SK-N-SH (cell line): ENCODE data around the gene MAD1L1.

Experiments
- EP300 ChIP-seq, 2 experiments: IDR thresholded peaks; 2 replicates each; pipeline versions ENCODE4 v1.4.0 to v1.6.1; 2012; ENCODE audit warnings: borderline replicate concordance in 1 of 2, low read depth in 1 of 2, low read length in 1 of 2
- FOSL2 ChIP-seq: IDR thresholded peaks from 2 replicates; pipeline ENCODE4 v1.4.0; 2012; ENCODE audit warnings: low read depth, mild to moderate bottlenecking, moderate library complexity, borderline replicate concordance
- GABPA ChIP-seq: IDR thresholded peaks from 2 replicates; pipeline ENCODE4 v1.4.0; 2012; ENCODE audit warnings: low read depth, mild to moderate bottlenecking
- GATA2 ChIP-seq: sonication (generic); formaldehyde crosslinking; IDR thresholded peaks from 2 replicates; pipeline ENCODE4 v1.5.0; 2020; ENCODE audit warnings: mild to moderate bottlenecking, missing genetic modification reagents
- JUND ChIP-seq: IDR thresholded peaks from 2 replicates; pipeline ENCODE4 v1.4.0; 2012
- POLR2AphosphoS5 ChIP-seq: IDR thresholded peaks from 2 replicates; pipeline ENCODE4 v1.6.1; 2012; ENCODE audit warnings: low read depth, low read length
- REST ChIP-seq: IDR thresholded peaks from 2 replicates; pipeline ENCODE4 v1.6.1; 2012; ENCODE audit warnings: mild to moderate bottlenecking, low read depth, low read length, moderate library complexity
- YY1 ChIP-seq: IDR thresholded peaks from 2 replicates; pipeline ENCODE4 v1.4.0; 2012; ENCODE audit warnings: low read depth, mild to moderate bottlenecking
- TF ChIP-seq, protein P1 (sequence below): fragments of 200-600 bp; sonication (generic); IDR thresholded peaks from 2 replicates; pipeline ENCODE4 v1.6.1; 2017; ENCODE audit warnings: antibody characterized with exemption, mild to moderate bottlenecking, moderate library complexity
- TF ChIP-seq, protein P2 (sequence below): IDR thresholded peaks from 2 replicates; pipeline ENCODE4; 2012

- TF ChIP-seq YY1 (no peak), REST (no peak), FOSL2 (no peak), POLR2AphosphoS5 (no peak), EP300 (IDR thresholded peaks at IDR 0.05; ENCODE audit: borderline replicate concordance in 1 of 2, low read depth in 1 of 2, low read length in 1 of 2) (no peak), GATA2 (no peak), JUND (no peak), GABPA (no peak)
- TF ChIP-seq, protein P1, sequence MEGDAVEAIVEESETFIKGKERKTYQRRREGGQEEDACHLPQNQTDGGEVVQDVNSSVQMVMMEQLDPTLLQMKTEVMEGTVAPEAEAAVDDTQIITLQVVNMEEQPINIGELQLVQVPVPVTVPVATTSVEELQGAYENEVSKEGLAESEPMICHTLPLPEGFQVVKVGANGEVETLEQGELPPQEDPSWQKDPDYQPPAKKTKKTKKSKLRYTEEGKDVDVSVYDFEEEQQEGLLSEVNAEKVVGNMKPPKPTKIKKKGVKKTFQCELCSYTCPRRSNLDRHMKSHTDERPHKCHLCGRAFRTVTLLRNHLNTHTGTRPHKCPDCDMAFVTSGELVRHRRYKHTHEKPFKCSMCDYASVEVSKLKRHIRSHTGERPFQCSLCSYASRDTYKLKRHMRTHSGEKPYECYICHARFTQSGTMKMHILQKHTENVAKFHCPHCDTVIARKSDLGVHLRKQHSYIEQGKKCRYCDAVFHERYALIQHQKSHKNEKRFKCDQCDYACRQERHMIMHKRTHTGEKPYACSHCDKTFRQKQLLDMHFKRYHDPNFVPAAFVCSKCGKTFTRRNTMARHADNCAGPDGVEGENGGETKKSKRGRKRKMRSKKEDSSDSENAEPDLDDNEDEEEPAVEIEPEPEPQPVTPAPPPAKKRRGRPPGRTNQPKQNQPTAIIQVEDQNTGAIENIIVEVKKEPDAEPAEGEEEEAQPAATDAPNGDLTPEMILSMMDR: no peak
- TF ChIP-seq, protein P2, sequence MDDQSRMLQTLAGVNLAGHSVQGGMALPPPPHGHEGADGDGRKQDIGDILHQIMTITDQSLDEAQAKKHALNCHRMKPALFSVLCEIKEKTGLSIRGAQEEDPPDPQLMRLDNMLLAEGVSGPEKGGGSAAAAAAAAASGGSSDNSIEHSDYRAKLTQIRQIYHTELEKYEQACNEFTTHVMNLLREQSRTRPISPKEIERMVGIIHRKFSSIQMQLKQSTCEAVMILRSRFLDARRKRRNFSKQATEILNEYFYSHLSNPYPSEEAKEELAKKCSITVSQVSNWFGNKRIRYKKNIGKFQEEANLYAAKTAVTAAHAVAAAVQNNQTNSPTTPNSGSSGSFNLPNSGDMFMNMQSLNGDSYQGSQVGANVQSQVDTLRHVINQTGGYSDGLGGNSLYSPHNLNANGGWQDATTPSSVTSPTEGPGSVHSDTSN: no peak
These were observed 176.8 kb downstream of the MAD1L1 start for GRCh38 chr7:2055956-2056355.
